DND-41 (cell line): ENCODE measurements around the gene SMAD6.

ENCODE experiments used
- ATAC-seq: fragments of 200-7000 bp; cut with Tn5 transposase; 3 replicates; pipeline ENCODE4 v1.9.1; 2021; ENCODE audit warnings: low read depth; ENCODE audit not compliant: insufficient read depth
- DNase-seq: peaks from one replicate; pipeline ENCODE4 v3.0.0-alpha.2; 2020
- H2AFZ ChIP-seq: 2 replicates; pipeline ENCODE4 v1.6.0; 2012; ENCODE audit warnings: low read depth, low read length
- H3K27ac ChIP-seq: 2 replicates; pipeline ENCODE4 v1.5.1; 2012; ENCODE audit warnings: low read length, inconsistent platforms
- H3K27me3 ChIP-seq: fragments of 200-600 bp; sonication (generic); 2 replicates; pipeline ENCODE4 v1.6.0; 2012; ENCODE audit warnings: low read length, mild to moderate bottlenecking, inconsistent platforms; ENCODE audit not compliant: insufficient read depth, poor library complexity
- H3K36me3 ChIP-seq: 2 replicates; pipeline ENCODE4 v1.5.1; 2012; ENCODE audit warnings: low read length, inconsistent platforms; ENCODE audit not compliant: insufficient read depth
- H3K4me1 ChIP-seq: 2 replicates; pipeline ENCODE4 v1.5.1; 2012; ENCODE audit warnings: mild to moderate bottlenecking, low read length; ENCODE audit not compliant: insufficient read depth
- H3K4me2 ChIP-seq: 2 replicates; pipeline ENCODE4 v1.6.0; 2012; ENCODE audit warnings: mild to moderate bottlenecking, moderate library complexity, low read length, inconsistent platforms; ENCODE audit not compliant: insufficient read depth
- H3K4me3 ChIP-seq, 2 experiments: fragments of 200-600 bp in 1 of 2; shearing (Covaris generic) in 1 of 2; 2 replicates each; pipeline ENCODE4 v1.5.1; 2012 to 2016; ENCODE audit warnings: inconsistent platforms in 2 of 2, low read length in 2 of 2, mild to moderate bottlenecking in 2 of 2, low read depth in 1 of 2, moderate library complexity in 1 of 2
- H3K79me2 ChIP-seq: 2 replicates; pipeline ENCODE4 v1.6.0; 2012; ENCODE audit warnings: low read length, inconsistent platforms; ENCODE audit not compliant: insufficient read depth
- H3K9ac ChIP-seq: 2 replicates; pipeline ENCODE4 v1.6.0; 2012; ENCODE audit warnings: low read depth, mild to moderate bottlenecking, inconsistent platforms, low read length, moderate library complexity
- H3K9me3 ChIP-seq: 2 replicates; pipeline ENCODE4 v1.5.1; 2012; ENCODE audit warnings: low read length, moderate library complexity, mild to moderate bottlenecking, inconsistent platforms; ENCODE audit not compliant: insufficient read depth, severe bottlenecking
- H4K20me1 ChIP-seq: 2 replicates; pipeline ENCODE4 v1.6.0; 2012; ENCODE audit warnings: low read length; ENCODE audit not compliant: insufficient read depth
- EZH2 ChIP-seq: IDR thresholded peaks from 3 replicates; pipeline ENCODE4 v1.6.1; 2012; ENCODE audit warnings: borderline replicate concordance, low read depth, mild to moderate bottlenecking, moderate library complexity, low read length, inconsistent platforms; ENCODE audit not compliant: severe bottlenecking
- TF ChIP-seq, protein P1 (sequence below): IDR thresholded peaks from 2 replicates; pipeline ENCODE4 v1.5.1; 2012; ENCODE audit warnings: borderline replicate concordance, low read length, moderate library complexity, mild to moderate bottlenecking; ENCODE audit not compliant: poor library complexity, severe bottlenecking; ENCODE audit errors: extremely low read depth

Gene SMAD6

DNA sequence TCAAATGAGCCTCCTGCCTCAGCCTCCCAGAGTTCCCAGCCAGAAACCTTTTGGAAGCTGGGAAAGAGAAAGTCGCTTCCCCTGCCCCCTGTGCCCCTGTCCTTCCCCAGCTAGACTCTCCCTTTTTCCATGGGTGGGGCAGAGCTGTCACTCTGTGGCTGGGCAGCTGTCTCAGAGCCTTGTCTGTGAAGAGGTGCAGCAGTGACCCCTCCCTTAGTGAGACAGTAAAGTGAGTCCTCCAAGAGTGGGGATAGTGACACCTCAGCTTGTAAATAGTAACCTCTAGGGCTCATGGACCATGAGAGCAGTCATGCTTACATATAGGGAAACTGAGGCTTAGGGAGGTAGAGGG lies 76.3 kb downstream of the SMAD6 start:
- Histone ChIP-seq H3K9me3 (no peaks in the 10 kb centered on the region), H3K36me3 (no peaks in the 10 kb centered on the region; the same call in none of the 2 replicates), H4K20me1 (peaks cover 32% of the 10 kb centered on the region), H3K79me2 (peaks cover 15% of the 10 kb centered on the region; the same call in 1 of the 2 replicates), H2AFZ (no peak overlapping the region), H3K27ac (no peak overlapping the region), H3K4me3 (no peak overlapping the region), H3K4me2 (no peak overlapping the region), H3K27me3 (no peaks in the 10 kb centered on the region), H3K4me1 (no peaks in the 10 kb centered on the region), H3K9ac (no peak overlapping the region)
- DNase-seq, result no peak
- no peak for ATAC-seq
- TF ChIP-seq, protein P1, sequence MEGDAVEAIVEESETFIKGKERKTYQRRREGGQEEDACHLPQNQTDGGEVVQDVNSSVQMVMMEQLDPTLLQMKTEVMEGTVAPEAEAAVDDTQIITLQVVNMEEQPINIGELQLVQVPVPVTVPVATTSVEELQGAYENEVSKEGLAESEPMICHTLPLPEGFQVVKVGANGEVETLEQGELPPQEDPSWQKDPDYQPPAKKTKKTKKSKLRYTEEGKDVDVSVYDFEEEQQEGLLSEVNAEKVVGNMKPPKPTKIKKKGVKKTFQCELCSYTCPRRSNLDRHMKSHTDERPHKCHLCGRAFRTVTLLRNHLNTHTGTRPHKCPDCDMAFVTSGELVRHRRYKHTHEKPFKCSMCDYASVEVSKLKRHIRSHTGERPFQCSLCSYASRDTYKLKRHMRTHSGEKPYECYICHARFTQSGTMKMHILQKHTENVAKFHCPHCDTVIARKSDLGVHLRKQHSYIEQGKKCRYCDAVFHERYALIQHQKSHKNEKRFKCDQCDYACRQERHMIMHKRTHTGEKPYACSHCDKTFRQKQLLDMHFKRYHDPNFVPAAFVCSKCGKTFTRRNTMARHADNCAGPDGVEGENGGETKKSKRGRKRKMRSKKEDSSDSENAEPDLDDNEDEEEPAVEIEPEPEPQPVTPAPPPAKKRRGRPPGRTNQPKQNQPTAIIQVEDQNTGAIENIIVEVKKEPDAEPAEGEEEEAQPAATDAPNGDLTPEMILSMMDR, result no peak
- no peak for TF ChIP-seq EZH2

DNA sequence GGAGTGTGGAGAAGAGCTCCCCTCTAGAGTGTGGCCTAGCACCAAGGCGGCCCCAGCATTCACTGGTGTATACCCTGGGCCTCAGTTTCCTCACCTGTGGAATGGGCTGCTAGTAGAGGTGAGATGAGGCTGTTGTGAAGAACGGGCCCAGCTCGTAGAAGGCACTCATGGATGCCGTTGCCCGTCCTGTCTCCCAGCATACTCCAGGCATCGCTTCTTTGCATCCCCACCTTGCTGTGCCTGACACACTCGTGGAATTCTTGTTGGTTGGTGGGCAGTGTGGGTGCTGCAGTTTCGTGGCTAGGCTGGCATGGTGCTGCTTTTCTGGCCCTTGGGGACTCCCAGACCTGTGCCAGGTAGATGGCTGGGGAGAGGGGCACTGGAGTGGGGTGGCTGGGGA lies 76.7 kb downstream of the SMAD6 start:
- DNase-seq (no peak), ATAC-seq (no peak)
- H3K4me1 ChIP-seq, result no peaks in the 10 kb centered on the region
- no peak overlapping the region for H3K4me3 ChIP-seq
- H2AFZ ChIP-seq, result no peak overlapping the region
- no peak for TF ChIP-seq EZH2
- TF ChIP-seq, protein P1, result no peak
- no peaks in the 10 kb centered on the region for H3K27me3 ChIP-seq
- no peak overlapping the region for H3K27ac ChIP-seq
- peaks cover 15% of the 10 kb centered on the region; the same call in 1 of the 2 replicates for H3K79me2 ChIP-seq
- no peaks in the 10 kb centered on the region for H3K9me3 ChIP-seq
- H3K36me3 ChIP-seq, result no peaks in the 10 kb centered on the region; the same call in none of the 2 replicates
- peaks cover 30% of the 10 kb centered on the region for H4K20me1 ChIP-seq
- no peak overlapping the region for H3K4me2 ChIP-seq
- H3K9ac ChIP-seq, result no peak overlapping the region

DNA sequence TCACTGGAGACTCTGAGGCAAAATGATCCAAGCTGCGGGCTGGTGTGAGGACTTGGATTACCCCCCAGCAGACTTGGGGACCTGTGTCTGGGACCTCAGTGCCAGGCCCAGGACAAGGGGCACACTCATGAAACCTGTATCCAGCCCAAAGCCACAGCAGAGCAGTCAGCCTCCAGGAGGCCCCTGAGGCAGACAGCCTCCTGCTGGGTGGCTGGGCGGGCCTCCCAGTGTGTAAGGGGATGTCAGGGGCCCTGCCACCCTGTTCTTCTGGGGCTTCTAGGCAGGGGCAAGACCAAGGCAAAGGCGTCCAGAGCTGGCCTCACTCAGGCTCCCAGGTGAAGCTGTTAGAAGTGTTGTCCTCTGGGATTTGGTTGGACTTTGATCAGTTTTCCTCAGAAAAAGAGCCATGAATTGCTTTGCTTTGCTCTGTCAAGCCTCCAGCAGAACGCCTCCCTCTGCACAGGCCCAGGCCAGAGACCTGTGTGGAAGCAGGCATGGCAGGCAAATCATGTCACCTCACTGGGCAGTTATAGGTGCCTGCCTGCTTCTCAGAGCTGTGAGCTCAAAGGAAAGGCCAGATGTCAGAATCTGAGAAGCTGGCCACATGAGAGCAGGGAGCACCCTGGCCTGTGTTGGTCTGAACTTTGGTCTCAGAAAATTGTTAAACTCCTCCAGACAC lies 77.4 kb downstream of the SMAD6 start:
- Histone ChIP-seq H3K36me3 (no peaks in the 10 kb centered on the region; the same call in none of the 2 replicates), H3K9ac (no peak overlapping the region), H3K9me3 (no peaks in the 10 kb centered on the region), H3K4me2 (no peak overlapping the region), H3K4me1 (no peaks in the 10 kb centered on the region), H2AFZ (no peak overlapping the region), H3K79me2 (peaks cover 15% of the 10 kb centered on the region; the same call in 1 of the 2 replicates), H4K20me1 (peaks cover 25% of the 10 kb centered on the region), H3K4me3 (no peak overlapping the region), H3K27me3 (no peaks in the 10 kb centered on the region), H3K27ac (0 out of 2 replicates have a peak overlapping the region, but pooled peaks have one; percentile 11)
- no peak for TF ChIP-seq EZH2
- TF ChIP-seq, protein P1, result no peak
- ATAC-seq (no peak), DNase-seq (no peak)
